Glomerular endothelial cell (primary cell): ENCODE results near the gene MPZ. TPM values are rescaled to one million over a fixed set of nuclear protein-coding genes. Genes with fewer than 3 reads are reported as not detected.

Experiments used
- DNase-seq: peaks from one replicate; pipeline ENCODE4 v3.0.0-alpha.2; 2011; ENCODE audit warnings: low read depth, low spot score; ENCODE audit errors: extremely low read depth
- total RNA-seq: library from RNA; depleted of rRNA; stranded (reverse); fragments of >200 nt; gene quantifications from 2 replicates; pipeline ENCODE4 v1.2.3, GENCODE V29; 2015

The MPZ gene
- total RNA-seq, 1 donor from 2014 or later, result 3.4 TPM

DNA sequence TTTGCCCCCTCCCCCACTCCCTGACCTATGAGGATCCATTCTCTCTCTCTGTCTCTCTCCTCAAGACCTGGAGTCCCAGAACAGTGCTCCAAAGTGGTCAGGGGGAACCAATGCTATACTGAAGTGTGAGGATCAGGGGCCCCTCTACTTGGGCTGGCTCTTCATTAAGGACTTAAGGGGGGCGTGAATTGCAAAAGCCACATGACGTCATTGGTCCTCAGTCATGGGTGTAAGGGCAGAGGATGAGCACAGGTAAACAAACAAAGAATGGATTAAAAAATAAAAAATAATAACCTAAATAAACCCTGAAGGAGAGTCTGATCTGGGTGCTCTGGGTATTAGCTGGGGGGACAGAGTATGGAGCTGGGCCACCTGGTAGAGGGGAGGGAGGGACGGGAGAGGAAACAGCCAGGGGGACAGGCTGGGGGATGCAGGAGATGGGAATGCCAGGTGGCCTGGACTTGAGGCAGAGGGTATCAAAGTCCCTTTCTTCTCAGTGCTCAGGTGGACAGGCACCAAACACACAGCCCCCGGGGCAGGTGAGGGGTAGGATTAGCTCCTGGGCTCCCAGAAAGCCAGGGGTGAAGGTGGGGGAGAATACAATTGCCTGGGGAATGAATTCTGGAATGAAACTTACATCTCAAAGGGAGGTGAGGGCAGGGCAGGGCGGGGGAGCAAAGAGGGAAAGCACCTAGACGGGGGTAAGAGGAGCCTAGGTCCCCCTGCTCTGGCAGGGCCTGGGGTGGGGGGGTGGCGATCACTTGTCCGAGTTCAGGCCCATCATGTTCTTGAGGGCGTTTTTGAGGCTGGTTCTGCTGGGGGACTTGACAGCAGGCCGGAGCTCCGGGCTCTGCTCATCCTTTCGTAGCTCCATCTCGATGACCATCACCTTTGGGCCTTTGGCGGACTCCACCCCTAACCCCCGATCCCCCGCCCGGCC lies 4.6 kb downstream of the MPZ start:
- no peak for DNase-seq

DNA sequence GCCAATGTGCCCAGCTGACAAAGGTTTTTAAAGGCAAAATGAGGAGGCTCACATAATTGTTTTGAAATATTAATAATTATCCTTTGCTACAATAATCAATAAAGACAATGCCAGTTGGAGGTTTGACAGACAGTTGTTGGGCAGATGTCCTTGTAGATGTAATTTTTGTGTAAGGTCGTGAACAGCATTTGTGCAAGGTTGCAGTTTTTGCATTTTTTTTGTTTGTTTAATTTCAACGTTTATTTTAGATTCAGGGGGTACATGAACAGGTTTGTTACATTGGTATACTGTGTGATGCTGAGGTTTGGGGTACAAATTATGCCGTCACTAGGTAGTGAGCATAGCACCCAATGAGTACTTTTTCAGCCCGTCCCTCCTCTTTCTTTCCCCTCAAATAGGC lies 9.3 kb downstream of the MPZ start:
- no peak for DNase-seq

DNA sequence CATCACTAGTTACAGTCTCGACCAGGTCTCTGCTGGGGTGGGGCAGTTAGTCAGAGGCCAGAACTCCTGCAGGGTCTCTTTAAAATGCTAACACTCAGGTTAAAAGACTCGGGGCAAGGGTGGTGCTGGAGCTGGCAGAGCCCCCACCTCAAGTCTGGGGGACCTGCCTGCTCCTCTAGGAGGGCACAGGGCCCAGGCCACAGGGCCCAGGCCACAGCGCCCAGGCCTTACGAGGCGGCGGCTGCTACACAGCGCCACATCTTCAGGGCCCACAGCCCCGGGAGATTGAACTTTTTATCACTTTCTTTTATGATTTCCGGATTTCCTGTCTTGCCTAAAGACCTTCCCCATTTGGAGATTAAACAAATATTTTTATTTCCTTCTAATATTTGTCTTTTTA lies 10.4 kb downstream of the MPZ start:
- DNase-seq, result no peak

DNA sequence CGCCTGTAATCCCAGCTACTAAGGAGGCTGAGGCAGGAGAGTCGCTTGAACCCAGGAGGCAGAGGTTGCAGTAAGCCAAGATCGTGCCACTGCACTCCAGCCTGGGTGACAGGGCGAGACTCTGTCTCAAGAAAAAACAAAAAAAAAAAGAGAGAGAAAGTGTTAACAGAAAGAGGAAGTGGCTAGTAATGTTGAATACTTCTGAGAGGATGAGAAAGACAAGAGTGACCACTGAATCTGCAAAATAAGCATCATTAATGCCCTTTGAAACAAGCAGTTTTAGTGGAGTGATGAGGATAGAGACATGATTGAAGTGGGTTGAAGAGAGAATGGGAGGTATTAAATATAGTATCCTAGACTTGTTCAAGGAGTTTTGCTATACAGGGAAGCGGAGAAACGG lies 11.7 kb downstream of the MPZ start:
- no peak for DNase-seq

DNA sequence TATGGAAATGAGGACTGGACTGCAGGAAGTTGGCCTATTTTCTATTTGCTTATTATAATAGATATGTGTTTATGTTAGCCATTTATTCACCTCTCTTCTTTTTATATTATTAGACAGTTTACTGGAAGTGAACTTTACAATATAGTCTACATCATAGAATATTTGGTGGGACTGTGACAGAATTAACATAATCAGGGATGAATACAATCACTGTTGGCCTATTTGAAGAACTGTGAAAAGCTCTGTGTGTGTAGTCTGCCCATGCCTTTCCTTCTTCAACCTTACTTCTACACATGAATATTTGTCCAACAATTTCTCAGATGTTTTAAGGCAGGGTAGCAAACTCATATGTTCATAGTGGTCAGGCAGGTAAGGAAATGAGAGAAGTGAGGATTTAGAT lies 12.4 kb downstream of the MPZ start:
- DNase-seq, result no peak

DNA sequence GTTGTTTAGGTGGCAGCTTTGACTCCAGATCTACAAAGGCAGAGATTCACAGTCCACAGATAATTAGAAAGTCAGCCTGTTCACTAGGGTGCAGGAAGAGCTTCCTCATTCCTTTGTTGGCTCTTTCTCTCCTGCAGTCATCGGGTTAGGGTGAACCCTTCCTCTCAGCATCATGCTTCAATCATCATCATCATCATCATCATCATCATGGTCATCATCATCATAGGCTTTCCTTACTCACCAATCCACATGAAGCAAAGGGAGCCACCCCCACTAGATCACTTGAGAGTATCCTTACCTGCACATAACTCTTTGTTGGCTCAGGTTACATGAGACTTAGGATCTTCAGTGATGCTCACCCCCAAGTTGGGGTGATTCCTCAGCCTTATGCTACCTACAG lies 19.0 kb downstream of the MPZ start:
- DNase-seq, result no peak

DNA sequence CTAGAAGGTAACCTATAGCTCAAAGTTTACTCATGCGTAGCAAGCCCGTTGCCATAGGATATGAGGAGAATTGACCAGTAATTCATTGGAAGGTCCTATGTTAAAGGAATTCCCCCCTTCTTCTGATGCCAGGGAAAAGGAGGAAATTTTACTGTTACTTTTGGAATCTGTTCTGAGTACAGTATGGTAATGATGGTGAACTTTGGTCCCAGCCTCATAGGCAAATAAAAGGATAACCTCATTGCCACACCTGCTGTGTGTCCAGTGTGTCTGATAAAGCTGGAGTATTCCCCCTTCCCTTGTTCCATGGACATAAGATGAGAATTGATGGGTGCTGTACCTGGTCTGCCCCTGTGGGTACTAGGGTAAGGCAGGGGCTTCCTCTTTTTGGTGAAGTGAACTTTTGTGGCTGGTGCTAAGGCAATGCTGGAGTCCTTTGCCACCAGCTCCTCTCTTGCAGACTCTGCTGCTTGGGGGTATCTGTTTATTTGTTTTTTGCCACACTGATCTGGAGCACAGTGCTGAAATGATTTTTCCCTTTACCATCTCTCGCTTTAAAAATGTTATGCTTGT lies 22.2 kb downstream of the MPZ start:
- DNase-seq, result no peak

DNA sequence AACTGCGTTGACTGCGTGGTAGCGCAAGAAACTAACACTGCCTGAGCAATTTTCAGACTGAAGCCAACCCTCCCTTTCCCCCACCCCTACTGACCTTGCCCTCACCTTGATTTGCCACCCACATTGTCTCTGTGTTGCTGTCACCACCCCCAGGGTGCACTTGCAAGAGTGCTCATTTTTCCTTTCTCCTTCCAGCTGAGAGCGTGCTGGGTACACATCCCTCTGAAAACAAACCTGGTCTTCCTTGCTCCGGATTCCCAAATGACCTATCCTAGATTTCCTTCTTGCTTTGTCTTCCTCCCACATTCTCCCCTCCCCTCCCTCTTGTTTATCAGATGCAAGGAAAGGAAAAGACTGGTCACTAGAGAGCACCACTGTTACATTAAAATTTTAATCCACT lies 24.2 kb downstream of the MPZ start:
- no peak for DNase-seq

DNA sequence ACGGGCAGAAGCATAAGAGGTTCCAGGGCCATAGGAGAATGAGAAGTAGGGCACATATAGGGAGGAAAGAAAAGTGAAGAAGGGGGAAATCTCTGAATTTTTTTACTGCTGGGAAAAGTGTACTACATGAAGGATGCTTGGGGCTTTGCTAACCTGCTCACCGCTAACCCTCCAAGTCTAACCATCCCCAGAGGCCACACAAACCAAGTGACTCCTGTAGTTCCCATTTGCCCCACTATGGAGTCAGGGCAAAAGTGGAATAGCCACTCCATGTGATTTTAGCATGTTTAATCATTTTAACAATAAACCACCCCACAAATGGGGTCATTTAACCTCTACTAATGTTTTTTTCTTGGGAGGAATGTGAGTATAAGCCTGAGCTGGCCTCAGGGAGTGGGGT lies 24.7 kb downstream of the MPZ start:
- DNase-seq, result no peak

DNA sequence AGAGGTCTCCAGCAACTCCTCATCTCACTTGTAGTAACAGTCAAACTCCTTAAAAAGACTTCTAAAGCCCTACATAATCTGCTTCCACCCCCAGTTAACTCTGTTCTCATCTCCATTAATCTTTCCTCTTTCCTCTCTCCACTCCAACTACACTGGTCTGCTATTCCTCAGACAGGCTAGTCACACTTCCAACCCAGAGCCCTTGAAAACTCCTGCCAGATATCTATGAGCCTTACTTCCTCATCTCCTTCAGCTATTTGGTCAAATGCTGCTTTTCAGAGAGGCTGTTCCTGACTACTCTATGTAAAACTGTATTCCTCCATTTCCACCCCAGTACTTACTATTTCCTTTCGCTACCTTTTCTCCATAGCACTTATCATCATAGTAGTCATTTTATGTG lies 26.8 kb downstream of the MPZ start:
- DNase-seq, result no peak

DNA sequence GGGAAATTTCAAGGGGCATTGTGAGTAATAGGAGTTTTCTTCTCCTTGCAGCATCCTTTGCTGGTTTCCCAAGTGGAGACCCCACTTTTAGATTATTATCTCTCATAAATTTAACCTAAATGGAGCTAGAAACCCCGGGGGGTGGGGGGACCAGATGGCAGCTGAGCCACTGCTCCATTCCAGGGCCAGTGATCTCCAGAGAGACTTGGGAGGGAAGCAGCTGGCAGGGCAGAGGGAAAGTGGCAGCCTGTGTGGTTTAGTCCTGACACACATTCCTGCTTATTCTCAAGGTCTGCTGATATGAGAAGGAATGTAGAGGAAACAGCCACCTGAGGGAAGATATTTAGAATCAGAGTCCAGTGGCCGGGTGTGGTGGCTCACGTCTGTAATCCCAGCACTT lies 34.9 kb downstream of the MPZ start:
- no peak for DNase-seq

DNA sequence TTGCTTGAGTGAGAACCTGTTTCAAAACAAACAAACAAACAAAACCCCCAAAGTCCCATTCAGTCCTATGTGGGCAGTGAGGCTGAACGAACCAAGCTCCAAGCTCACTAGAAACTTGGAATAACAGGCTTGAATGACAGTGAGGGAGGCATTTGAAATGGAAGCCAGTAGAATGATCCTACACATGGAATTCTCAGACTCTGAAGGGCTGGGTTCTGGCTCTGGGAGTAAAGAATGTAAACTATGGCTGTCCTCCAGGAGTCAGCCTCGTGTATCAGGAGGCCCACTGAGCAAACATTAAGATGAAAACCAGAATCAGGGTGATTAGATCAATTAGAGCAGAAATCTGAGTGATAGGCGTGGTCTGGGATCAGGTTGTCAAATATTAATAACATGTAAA lies 36.4 kb downstream of the MPZ start:
- DNase-seq, result no peak

DNA sequence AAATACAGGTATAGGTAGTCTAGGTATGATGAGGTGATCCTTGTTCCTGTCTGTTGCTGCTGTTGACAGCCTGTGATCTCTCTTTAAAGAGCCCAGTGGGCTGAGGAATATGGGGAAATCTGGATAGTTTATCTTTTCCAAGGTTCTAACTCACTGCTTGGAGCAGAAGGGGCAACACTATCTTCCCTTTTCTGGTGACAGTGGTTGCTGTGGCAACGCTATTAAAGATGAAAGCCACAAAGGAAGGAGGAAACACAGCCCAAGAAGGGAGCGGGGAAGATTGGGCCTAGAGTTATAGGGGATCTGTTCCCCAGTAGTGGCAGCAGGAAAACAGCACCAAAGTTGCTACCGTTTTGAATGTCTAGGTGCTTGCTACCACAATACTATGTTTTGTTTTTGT lies 42.4 kb downstream of the MPZ start:
- DNase-seq, result no peak

DNA sequence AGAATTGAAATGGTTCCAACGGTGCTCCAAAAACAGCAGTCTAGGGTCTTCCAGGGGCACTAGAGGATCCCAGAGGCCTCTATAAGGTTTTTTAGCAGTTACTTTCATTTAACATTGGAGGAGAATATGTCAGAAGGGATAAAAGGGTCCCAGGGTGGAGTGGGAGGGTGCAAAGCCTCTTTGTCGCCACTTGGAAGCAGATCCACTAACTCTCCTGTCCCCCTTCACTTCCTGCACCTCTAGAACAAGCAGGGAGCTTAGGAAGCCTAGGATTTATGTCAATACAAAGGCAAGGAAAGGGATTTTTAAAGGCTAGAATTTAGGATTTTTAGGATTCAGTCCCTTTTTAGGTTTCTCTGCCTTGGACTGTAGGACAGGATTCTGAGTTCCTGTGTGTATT lies 42.9 kb downstream of the MPZ start:
- no peak for DNase-seq

DNA sequence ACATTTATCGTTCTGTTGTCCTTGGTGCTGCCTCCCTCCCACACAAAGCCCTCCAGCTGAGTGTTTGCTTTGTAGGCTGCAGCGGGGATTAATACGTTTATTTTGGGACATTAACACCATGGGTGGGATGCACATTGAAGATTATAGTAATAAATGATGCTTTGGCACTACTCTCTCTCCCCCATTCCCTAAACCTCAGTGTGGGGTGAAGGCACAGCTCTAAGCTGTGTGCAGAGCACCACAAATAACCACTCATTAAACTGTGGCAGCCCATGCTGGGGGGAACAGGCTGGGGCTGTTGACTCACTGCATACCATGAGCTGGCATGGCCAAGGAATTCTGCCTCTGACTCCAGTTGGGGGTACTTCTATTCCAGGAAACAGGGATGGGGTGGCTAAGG lies 43.6 kb downstream of the MPZ start:
- no peak for DNase-seq

DNA sequence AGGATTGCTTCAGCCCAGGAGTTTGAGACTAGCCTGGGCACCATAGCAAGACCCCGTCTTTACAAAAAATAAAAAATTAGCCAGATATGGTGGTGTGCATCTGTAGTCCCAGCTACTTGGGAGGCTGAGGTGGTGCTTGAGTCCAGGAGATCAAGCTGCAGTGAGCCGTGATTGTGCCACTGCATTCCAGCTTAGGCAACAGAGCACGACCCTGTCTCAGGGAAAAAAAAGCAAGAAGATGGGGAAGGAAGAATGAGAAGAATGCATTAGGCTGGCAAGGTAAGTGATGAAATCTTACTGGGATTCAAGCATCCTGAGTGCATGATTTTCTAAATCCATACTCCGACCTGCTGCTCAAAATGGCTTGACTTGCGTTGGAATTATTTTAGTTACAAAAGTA lies 44.5 kb downstream of the MPZ start:
- DNase-seq, result no peak

DNA sequence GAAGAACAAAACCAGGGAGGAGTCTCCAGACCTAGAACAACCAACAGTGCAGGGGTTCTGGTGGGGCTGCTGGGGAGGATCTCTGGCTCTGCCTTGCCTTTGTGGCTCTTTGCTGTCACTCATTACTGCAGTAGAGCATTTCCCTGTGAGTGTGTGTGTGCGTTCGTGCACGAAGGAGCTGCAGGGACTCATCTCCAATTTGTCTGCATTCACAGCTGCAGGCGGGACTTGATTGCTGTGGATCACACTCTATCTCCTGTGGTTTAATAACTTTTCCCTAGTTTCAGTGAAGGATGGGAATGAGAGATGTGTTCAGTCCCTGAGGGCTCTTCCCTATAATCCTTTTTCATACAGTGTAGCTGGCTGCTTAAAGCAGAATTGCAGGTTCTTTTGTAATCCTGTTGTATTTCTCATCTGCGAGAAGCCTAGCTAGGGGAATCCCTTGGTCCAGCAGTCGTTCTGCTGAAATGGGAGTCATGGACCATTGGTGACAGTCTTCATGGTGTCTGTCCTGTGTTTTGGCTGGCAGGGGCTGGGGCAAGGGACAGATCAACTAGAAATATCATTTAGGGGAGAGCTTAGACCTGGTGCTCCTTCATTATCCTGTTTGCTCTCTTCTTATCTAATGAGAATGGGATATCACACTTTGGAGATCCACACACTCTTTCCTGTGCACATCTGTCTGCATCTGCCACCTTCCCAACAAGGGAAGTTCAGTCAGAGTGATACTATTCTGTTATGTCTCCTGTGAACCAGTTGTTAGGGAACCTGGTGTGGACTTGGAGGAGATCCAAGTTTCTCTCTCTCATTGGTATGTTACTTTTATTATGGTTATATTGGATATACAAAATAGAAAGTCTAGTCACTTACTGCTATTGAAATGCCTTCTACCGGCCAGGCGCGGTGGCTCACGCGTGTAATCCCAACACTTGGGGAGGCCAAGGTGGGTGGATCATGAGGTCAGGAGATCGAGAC lies 48.2 kb downstream of the MPZ start:
- DNase-seq, result no peak

DNA sequence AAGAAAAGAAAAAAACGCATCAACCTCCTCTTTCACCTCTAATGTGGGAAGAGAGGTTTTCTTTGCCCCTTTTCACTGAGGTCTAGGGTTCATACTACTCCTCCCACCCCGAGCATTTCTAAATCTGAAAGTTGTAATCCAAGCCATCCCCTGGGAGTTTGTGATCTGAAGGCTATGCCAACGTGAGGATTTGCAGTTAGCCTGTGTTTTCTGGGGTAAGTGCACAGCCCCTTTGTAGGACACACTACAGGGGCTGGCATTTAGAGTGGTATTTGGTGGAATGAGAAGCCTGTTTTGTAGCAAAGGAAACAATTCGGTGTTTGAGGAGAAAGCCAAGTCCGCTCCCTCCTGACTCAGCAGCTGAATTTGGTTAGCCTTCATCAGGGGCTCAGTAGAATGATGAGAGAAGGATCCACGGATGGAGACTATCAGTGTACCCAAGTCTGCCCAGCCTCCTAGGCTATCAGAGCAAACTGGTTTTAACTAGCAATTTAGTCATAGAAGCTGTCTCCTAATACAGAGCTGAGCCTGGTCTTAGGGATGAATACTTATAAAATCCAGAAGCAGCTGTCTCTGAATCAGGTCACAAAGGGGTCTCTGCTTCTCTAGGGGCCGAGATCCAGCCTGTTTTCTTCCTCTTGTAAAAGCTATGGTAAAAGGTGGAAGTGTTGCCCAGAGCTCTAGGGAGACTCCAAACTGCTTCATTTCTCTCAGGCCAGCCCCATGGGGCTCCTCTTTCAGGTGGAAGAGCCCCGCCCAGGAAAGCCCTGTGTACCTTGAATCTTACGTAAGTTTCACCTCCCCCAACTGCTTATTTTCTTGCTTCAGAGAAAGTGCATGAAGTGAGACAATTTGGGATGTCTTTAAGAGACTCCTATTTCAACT lies 49.1 kb downstream of the MPZ start:
- no peak for DNase-seq

DNA sequence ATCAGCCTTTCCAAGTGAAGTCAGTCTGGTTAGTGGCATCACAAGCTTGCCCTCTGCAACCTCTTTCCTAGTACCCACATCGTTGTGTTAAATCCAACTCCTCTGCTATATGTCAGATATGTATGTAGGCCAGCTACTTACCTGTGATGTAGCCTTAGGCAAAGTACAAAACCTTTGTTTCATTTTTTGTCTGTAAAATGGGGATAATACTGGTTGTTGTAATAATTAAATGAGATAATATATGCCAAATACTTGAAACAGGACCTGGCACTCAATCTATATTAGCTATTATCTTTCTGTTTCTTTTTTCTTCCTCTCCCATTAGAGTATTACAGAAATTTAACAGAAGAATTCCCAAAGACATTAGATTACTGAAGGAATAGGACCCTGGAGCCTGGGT lies 50.0 kb downstream of the MPZ start:
- no peak for DNase-seq

DNA sequence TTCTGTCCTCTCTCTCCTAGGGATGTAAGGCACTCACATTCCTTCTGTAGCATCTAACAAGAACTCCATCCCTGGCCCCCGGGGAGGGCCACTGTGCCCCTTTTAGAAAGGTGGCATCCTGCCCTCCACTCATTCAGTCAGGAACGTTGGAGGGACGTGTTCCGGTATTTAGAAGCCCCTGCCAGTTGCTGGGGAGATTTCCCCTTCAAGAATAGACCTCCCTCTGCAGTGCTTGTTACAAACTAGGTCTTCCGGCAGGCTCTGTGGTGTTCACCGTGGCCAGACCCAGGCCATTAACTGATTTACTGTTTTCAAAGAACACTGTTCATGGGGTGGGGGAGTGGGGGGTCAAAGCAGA lies 50.4 kb downstream of the MPZ start:
- DNase-seq, result no peak
